ENCODE results near the gene CEP112. TPM values are rescaled to one million over a fixed set of nuclear protein-coding genes. Genes with fewer than 3 reads are reported as not detected.

Gene CEP112
- total and polyA plus RNA-seq, 2 of the 13 experiments (the other 11 are each of a cell fraction or from before 2014, with no cell fraction given), result 1.2 to 3.4 TPM

- no peak for TF ChIP-seq ZNF18 (CRISPR knock-in tag; IDR thresholded peaks at IDR 0.05; ENCODE audit: insufficient replicate concordance)
- TF ChIP-seq MYPOP (CRISPR knock-in tag; IDR thresholded peaks at IDR 0.05), result no peak
- TF ChIP-seq SMC3 (IDR thresholded peaks at IDR 0.05; ENCODE audit: low read length), result no peak
- TF ChIP-seq RFXAP (CRISPR knock-in tag; IDR thresholded peaks at IDR 0.05; ENCODE audit: borderline replicate concordance), result no peak
- TF ChIP-seq ZNF101 (CRISPR knock-in tag; IDR thresholded peaks at IDR 0.05; ENCODE audit: borderline replicate concordance, low read depth), result no peak
- no peak for TF ChIP-seq TBX2 (CRISPR knock-in tag; IDR thresholded peaks at IDR 0.05; ENCODE audit: borderline replicate concordance)
- TF ChIP-seq ZHX1 (CRISPR knock-in tag; IDR thresholded peaks at IDR 0.05; ENCODE audit: low read depth), result no peak
- no peak for TF ChIP-seq TRAFD1 (CRISPR knock-in tag; IDR thresholded peaks at IDR 0.05; ENCODE audit: borderline replicate concordance)
- TF ChIP-seq RBM39 (IDR thresholded peaks at IDR 0.05; ENCODE audit: low read depth, low read length, poor library complexity, severe bottlenecking), result no peak
- no peak for TF ChIP-seq SUZ12 (IDR thresholded peaks at IDR 0.05; ENCODE audit: low read depth, low read length)
- no peak for TF ChIP-seq U2AF2 (IDR thresholded peaks at IDR 0.05; ENCODE audit: low read depth, low read length)
- no peak for TF ChIP-seq HOXA9 (CRISPR knock-in tag; IDR thresholded peaks at IDR 0.05; ENCODE audit: borderline replicate concordance)
- no peak for TF ChIP-seq KDM5A (IDR thresholded peaks at IDR 0.05; ENCODE audit: borderline replicate concordance, low read length)
- no peak for TF ChIP-seq HIC2 (CRISPR knock-in tag; IDR thresholded peaks at IDR 0.05; ENCODE audit: low read depth)
- TF ChIP-seq CSRNP2 (CRISPR knock-in tag; conservative IDR thresholded peaks at IDR 0.05; ENCODE audit: low read depth), result no peak
- TF ChIP-seq ZNF232 (CRISPR knock-in tag; IDR thresholded peaks at IDR 0.05; ENCODE audit: borderline replicate concordance), result no peak
These were observed 968 bp downstream of the CEP112 start (continued) for GRCh38 chr17:66190738-66191592.

Measured in HepG2 (cell line).